ENCODE results near the gene TMC6.

DNA sequence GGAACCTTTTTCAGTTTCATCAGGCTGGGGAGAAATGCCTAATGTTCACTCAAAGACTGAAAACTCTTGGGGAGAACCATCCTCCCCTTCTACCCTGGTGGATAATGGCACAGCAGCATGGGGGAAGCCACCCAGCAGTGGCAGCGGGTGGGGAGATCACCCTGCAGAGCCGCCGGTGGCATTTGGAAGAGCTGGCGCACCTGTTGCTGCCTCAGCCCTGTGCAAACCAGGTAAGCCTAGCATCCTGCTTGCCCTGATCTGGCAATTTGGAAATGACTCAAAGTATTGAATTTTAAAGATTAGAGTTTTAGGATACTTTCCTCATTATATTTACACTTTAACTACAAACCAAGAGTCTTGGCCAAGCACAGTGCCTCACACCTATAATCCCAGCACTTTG, 63.8 kb downstream of the TMC6 start:
- TF ChIP-seq, protein P1, sequence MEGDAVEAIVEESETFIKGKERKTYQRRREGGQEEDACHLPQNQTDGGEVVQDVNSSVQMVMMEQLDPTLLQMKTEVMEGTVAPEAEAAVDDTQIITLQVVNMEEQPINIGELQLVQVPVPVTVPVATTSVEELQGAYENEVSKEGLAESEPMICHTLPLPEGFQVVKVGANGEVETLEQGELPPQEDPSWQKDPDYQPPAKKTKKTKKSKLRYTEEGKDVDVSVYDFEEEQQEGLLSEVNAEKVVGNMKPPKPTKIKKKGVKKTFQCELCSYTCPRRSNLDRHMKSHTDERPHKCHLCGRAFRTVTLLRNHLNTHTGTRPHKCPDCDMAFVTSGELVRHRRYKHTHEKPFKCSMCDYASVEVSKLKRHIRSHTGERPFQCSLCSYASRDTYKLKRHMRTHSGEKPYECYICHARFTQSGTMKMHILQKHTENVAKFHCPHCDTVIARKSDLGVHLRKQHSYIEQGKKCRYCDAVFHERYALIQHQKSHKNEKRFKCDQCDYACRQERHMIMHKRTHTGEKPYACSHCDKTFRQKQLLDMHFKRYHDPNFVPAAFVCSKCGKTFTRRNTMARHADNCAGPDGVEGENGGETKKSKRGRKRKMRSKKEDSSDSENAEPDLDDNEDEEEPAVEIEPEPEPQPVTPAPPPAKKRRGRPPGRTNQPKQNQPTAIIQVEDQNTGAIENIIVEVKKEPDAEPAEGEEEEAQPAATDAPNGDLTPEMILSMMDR (IDR thresholded peaks at IDR 0.05): no peak
- no peak for TF ChIP-seq POLR2A (IDR thresholded peaks at IDR 0.05)

Measured in lower leg skin (tissue), 3 donors.